Keratinocyte (primary cell): ENCODE measurements around the gene HOXA7. TPM values are rescaled to one million over a fixed set of nuclear protein-coding genes. Genes with fewer than 3 reads are reported as not detected.

Source experiments
- DNase-seq: peaks from one replicate; pipeline ENCODE4 v3.0.0-alpha.2; 2011; ENCODE audit warnings: low read depth, missing footprints, low spot score
- FAIRE-seq: peaks from 2 replicates; lab custom pipeline; 2011; peaks lifted over from hg19 to GRCh38; lab: Jason Lieb, UNC
- H2AFZ ChIP-seq: 2 replicates; pipeline ENCODE4 v1.6.0; 2012; ENCODE audit warnings: low read length, control low read depth, inconsistent platforms; ENCODE audit not compliant: control insufficient read depth
- H3K27ac ChIP-seq: 2 replicates; pipeline ENCODE4 v1.5.1; 2011; ENCODE audit warnings: low read length; ENCODE audit not compliant: control insufficient read depth, insufficient read depth
- H3K27me3 ChIP-seq: 3 replicates; pipeline ENCODE4 v1.6.0; 2011; ENCODE audit warnings: low read length; ENCODE audit not compliant: control insufficient read depth, insufficient read depth; ENCODE audit errors: extremely low read depth
- H3K36me3 ChIP-seq, 2 experiments: 2 replicates in 1 of 2; 3 replicates in 1 of 2; pipeline ENCODE4 v1.5.1; 2011; ENCODE audit warnings: low read length in 2 of 2, mild to moderate bottlenecking in 1 of 2; ENCODE audit not compliant: control insufficient read depth in 2 of 2, insufficient read depth in 2 of 2; ENCODE audit errors: extremely low read depth in 1 of 2
- H3K4me1 ChIP-seq: 3 replicates; pipeline ENCODE4 v1.5.1; 2011; ENCODE audit warnings: low read length; ENCODE audit not compliant: control insufficient read depth, insufficient read depth; ENCODE audit errors: extremely low read depth
- H3K4me2 ChIP-seq: 3 replicates; pipeline ENCODE4 v1.6.0; 2011; ENCODE audit warnings: low read depth, low read length; ENCODE audit not compliant: control insufficient read depth, insufficient read depth; ENCODE audit errors: extremely low read depth
- H3K4me3 ChIP-seq, 3 experiments: fragments of 200-600 bp in 1 of 3; sonication (generic) in 1 of 3; 2 replicates in 2 of 3; 3 replicates in 1 of 3; pipeline ENCODE4 v1.5.1; 2011 to 2016; ENCODE audit warnings: low read length in 3 of 3, mild to moderate bottlenecking in 3 of 3, control low read depth in 2 of 3, inconsistent platforms in 1 of 3, low read depth in 1 of 3, mixed read lengths in 1 of 3, mixed run types in 1 of 3, moderate library complexity in 1 of 3; ENCODE audit not compliant: control insufficient read depth in 2 of 3, insufficient read depth in 2 of 3; ENCODE audit errors: extremely low read depth in 1 of 3
- H3K79me2 ChIP-seq: 2 replicates; pipeline ENCODE4 v1.6.0; 2012; ENCODE audit warnings: low read length; ENCODE audit not compliant: control insufficient read depth, insufficient read depth
- H3K9ac ChIP-seq: 3 replicates; pipeline ENCODE4 v1.6.0; 2011; ENCODE audit warnings: low read length; ENCODE audit not compliant: control insufficient read depth, insufficient read depth; ENCODE audit errors: extremely low read depth
- H3K9me1 ChIP-seq: 3 replicates; pipeline ENCODE4 v1.6.0; 2011; ENCODE audit warnings: low read length; ENCODE audit not compliant: control insufficient read depth, insufficient read depth; ENCODE audit errors: extremely low read depth
- H3K9me3 ChIP-seq: 2 replicates; pipeline ENCODE4 v1.5.1; 2012; ENCODE audit warnings: low read depth, low read length; ENCODE audit not compliant: control insufficient read depth
- H4K20me1 ChIP-seq: 3 replicates; pipeline ENCODE4 v1.6.0; 2011; ENCODE audit warnings: low read length; ENCODE audit not compliant: control insufficient read depth, insufficient read depth; ENCODE audit errors: extremely low read depth
- CTCF ChIP-seq, 3 experiments: IDR thresholded peaks in 1 of 3; conservative IDR thresholded peaks in 1 of 3; optimal IDR thresholded peaks in 1 of 3; 2 replicates in 2 of 3; 3 replicates in 1 of 3; pipeline versions ENCODE3 to v1.5.1; 2011; ENCODE audit warnings: low read length in 3 of 3, mild to moderate bottlenecking in 3 of 3, moderate library complexity in 2 of 3, control low read depth in 1 of 3, inconsistent platforms in 1 of 3; ENCODE audit not compliant: insufficient read depth in 2 of 3; ENCODE audit errors: extremely low read depth in 1 of 3
- EZH2 ChIP-seq: IDR thresholded peaks from one replicate; pipeline ENCODE4 v1.6.1; 2012; ENCODE audit warnings: inconsistent platforms, mild to moderate bottlenecking, low read length, moderate library complexity
- dilution Hi-C: fragments of 300-500 bp; cut with MboI; formaldehyde crosslinking; loops from one replicate; pipeline ENCODE4 v1.7.0; 2020; ENCODE audit warnings: low sequenced_read_pairs; ENCODE audit not compliant: extremely low pct_ligation_motif_present
- polyA plus RNA-seq, 5 experiments: library from polyadenylated mRNA; depleted of rRNA in 3 of 5; stranded (reverse) in 3 of 5; stranded (forward) in 1 of 5; unstranded in 1 of 5; fragments of >200 nt; gene quantifications; 1 replicate in 1 of 5; 2 replicates in 3 of 5; 3 replicates in 1 of 5; pipeline versions ENCODE4 v1.2.1 to v1.2.3, GENCODE V29; 2011 to 2012; ENCODE audit warnings: missing spikeins in 2 of 5, low read depth in 1 of 5, low replicate concordance in 1 of 5

The HOXA7 gene
- polyA plus RNA-seq, 1 donor (not counting 4 experiments of a cell fraction or from before 2014, with no cell fraction given): 8.1 TPM

GRCh38 chr7:27146491-27147198, 9.8 kb downstream of the HOXA7 start:
- peak overlapping the region; percentile 94 for H3K4me2 ChIP-seq
- no peaks in the 10 kb centered on the region for H3K9me3 ChIP-seq
- FAIRE-seq (no peak), DNase-seq (no peak)
- H2AFZ ChIP-seq: no peak overlapping the region
- H3K79me2 ChIP-seq: peaks cover 91% of the 10 kb centered on the region
- dilution Hi-C loops: no loop called here
- H3K4me3 ChIP-seq: peak overlapping the region in 2 of 3 experiments; percentile 62 to 74
- H3K9me1 ChIP-seq: no peaks in the 10 kb centered on the region
- H3K27me3 ChIP-seq: no peaks in the 10 kb centered on the region
- H3K27ac ChIP-seq: peak overlapping the region; percentile 87
- peaks cover 47% of the 10 kb centered on the region for H3K4me1 ChIP-seq
- no peaks in the 10 kb centered on the region for H4K20me1 ChIP-seq
- peaks cover 0 to 7% of the 10 kb centered on the region in 2 experiments for H3K36me3 ChIP-seq
- peak overlapping the region; percentile 93 for H3K9ac ChIP-seq
- TF ChIP-seq CTCF (optimal IDR thresholded peaks at IDR 0.05 in 1 of 3, IDR thresholded peaks at IDR 0.05 in 1 of 3, conservative IDR thresholded peaks at IDR 0.05 in 1 of 3; ENCODE audit: extremely low read depth in 1 of 3, insufficient read depth in 2 of 3, low read length in 3 of 3): no peak
- no peak for TF ChIP-seq EZH2

GRCh38 chr7:27145914-27146412, 10.5 kb downstream of the HOXA7 start:
- Histone ChIP-seq H3K4me1 (peaks cover 48% of the 10 kb centered on the region), H3K36me3 (peaks cover 1 to 7% of the 10 kb centered on the region in 2 experiments), H3K79me2 (peaks cover 91% of the 10 kb centered on the region), H3K9me1 (no peaks in the 10 kb centered on the region), H4K20me1 (no peaks in the 10 kb centered on the region), H3K9me3 (no peaks in the 10 kb centered on the region), H3K9ac (peak overlapping the region; percentile 93), H2AFZ (no peak overlapping the region), H3K4me2 (peak overlapping the region; percentile 94), H3K27ac (peak overlapping the region; percentile 77), H3K4me3 (peak overlapping the region in 2 of 3 experiments; percentile 32 to 65), H3K27me3 (no peaks in the 10 kb centered on the region)
- no peak for DNase-seq
- FAIRE-seq: no peak
- TF ChIP-seq EZH2 (no peak), CTCF (optimal IDR thresholded peaks at IDR 0.05 in 1 of 3, IDR thresholded peaks at IDR 0.05 in 1 of 3, conservative IDR thresholded peaks at IDR 0.05 in 1 of 3; ENCODE audit: extremely low read depth in 1 of 3, insufficient read depth in 2 of 3, low read length in 3 of 3) (no peak)
- dilution Hi-C loops: no loop called here
